Right forelimb (tissue), 1 donor: ENCODE results near the gene C16orf95.
A peak's percentile ranks its signal among the peaks of the same experiment; 100 is the strongest.
"Not testable (repeated sequence)": the region's sequence is repeated elsewhere in the genome, so short reads cannot be mapped to it uniquely, and the experiment has no call there.

Experiments used
- DNase-seq: peaks from one replicate; pipeline ENCODE4 v3.0.0-alpha.2; 2018

C16orf95 gene

DNA sequence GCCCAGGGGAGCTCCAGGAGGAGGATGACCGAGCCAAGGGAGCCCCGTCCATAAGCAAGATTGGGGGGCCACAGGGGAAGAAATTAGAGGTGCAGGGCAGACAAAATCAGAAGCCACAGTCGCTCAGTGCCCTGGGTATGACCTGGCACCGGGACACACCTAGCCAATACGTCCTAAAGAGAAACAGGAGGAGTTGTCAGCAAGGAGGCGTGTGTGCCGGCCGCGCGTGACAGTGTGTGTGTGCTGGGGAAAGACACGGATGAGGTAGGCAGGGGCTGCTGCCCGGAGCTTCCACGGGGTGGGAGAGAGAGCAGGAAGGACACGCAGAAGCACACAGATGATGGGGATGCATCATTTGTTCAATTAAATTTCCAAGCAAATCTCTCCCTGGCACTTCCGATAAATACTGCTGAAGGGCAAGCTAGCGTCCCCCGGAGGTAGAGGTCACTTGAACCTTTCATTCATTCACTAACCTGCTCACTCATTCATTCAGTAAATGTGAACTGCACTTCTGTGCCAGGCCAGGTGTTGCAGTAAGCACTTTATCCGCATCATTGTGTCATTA lies 38.0 kb downstream of the C16orf95 start:
- no peak for DNase-seq

DNA sequence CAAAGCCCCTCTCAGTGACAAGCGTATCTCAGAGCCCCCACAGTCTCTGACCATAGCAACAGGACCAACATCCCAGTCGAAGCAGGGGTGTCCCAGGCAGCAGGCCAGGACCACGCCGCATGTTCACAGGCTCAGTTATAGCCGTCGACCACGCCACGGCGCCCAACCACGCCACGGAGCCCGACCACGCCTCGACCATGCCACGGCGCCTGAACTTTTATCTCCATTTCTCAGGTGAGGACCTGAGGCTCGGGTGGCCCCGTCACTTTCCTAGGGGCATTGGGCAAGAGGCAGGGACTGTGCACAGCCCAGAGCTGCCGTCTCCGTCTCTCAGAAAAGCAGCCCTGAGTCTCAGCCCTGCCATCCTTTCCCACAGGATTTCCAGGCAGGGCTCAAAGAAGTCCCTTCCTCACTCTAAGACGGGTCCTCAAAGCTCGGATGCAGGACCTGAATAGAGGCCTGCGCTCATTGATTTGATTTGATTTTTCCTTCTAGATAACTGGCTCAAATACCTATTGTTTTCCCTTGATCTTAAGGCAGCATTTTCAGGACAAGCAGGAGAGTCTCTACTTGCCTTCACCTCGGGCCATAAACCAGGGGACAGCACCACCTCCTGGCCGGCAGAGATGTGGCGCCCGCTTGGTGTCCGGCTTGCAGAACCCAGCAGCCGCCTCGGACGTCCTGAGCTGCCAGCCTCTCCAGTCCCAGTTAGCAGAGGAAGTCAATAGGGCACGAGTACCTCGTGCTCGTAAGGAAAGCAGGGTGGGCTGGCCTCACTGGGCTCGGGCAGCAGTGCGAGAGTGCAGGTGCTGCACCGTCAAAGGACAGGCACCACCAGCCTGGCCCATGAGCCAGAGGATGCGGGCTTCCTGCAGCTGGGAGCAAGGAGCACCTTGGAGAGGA lies 38.8 kb downstream of the C16orf95 start:
- DNase-seq, result peak; percentile 89

DNA sequence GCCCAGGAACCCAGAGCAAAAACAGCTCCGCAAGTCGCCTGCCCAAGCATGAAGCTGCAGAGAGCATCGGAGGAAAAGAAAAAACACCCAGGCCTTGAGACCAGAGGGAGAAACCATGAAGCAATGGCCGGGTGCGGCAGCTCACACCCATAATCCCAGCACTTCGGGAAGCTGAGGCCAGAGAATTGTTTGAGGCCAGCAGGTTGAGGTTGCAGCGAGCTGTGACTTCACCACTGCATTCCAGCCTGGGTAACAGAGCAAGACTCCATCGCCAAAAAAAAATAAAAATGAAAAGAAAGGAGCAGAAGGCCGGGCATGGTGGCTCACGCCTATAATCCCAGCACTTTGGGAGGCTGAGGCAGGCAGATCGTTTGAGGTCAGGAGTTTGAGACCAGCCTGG lies 40.3 kb downstream of the C16orf95 start:
- DNase-seq, result no peak

DNA sequence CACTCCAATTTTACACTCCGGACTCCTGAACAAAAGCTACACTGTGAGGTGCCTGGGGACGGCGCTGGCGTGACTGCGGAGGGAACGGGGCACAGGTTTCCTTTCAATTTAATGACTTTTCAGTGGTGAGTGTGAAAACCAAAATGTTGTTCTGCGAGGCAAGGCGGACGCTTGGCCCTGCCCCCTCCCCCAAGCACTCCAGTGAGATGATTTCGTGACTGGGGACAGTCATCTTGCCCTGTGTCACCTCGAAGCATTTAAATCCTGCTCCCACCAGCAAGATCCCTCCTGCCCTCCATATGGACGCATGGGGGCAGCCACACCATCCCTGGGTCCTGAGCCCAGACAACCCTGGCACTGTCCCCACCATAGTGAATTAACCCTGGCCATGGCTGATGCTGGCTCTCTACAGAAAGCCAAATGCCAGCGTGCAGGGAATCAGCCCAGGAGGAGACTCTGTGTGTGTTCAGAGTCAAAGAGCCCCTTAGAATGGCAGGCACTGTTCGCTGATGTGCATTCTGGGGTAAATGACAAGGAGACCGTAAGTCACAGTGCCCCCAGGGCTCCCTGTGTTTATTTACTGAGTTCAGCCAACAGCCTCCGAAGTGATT lies 41.0 kb downstream of the C16orf95 start:
- no peak for DNase-seq

DNA sequence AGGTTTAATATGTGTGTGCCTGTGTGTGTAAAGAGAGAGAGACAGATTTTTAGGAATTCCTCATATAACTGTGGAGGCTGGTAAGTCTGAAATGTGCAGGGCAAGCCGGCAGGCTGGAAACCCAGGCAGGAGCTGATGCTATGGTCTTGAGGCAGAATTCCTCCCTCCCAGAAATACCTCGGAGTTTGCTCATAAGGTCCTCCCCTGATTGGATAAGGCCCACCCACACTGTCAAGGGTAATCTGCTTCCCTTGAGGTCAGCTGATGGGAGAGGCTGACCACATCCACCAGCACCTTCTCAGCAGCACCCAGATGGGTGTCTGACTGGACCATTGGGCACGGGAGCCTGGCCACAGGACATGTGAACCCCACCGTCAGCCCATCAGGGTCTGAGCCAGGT lies 42.4 kb downstream of the C16orf95 start:
- DNase-seq, result no peak

GRCh38 chr16:87273471-87274030 lies 43.6 kb downstream of the C16orf95 start:
- no peak for DNase-seq

DNA sequence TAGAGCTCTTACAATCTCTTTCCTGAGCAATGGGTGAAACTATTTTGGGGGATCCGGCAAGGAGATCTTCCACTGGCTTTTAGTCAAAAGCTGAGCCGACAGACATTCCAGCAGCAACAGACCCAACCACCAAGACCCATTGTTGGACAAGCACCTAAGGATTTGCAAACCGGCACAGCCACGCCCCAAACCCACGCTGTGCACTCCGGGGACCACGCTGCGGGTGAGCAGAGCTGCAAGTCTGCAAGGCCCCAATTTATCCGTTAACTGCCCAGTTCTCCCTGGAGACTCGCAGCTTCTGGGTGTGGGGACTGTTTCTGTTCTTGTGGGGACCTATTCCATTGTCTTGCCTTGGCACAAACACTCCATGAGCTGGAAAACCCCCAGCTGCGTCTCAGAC lies 45.9 kb downstream of the C16orf95 start:
- DNase-seq, result no peak

GRCh38 chr16:87267566-87267965 lies 49.6 kb downstream of the C16orf95 start:
- no peak for DNase-seq

DNA sequence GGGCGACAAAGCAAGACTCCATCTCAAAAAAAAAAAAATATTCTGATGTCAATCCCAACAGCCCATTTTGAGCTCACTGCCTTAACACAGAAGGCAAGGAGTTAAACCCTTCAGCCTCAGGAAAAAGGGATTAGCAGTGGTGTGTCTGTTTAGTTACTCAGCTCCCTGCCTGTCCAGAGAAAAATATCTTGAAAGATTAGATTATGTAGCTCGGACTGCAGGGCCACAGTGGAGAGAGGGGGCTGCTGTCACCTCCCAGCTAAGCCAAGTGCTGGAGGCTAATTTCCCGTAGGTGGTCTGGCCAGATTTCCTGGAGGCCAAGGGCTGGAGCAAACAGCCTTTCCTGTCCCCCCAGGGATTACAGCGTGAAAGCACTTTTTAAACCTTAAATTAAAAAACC lies 50.3 kb downstream of the C16orf95 start:
- DNase-seq, result no peak

- DNase-seq, result no peak
These were observed 51.9 kb downstream of the C16orf95 start for GRCh38 chr16:87265261-87265660.

DNA sequence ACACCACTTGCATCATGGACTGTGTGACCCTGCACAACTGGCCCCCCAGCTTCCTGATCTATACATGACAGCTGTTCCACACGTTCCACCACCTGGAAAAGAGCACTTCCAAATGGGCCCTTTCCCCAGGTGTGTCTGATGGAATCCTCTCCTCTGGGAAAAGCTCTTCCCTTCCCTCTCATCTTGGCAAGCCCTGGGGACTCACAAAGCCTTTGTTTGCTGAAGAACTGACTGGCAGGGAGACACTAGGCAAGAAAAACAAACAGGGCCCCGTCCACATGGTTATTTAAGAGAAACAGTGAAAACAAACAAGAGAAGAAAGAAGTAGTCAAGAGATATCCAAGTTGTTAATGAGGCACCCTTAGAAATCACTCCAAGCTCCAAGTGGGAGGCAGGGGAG lies 52.6 kb downstream of the C16orf95 start:
- peak; percentile 38 for DNase-seq

DNA sequence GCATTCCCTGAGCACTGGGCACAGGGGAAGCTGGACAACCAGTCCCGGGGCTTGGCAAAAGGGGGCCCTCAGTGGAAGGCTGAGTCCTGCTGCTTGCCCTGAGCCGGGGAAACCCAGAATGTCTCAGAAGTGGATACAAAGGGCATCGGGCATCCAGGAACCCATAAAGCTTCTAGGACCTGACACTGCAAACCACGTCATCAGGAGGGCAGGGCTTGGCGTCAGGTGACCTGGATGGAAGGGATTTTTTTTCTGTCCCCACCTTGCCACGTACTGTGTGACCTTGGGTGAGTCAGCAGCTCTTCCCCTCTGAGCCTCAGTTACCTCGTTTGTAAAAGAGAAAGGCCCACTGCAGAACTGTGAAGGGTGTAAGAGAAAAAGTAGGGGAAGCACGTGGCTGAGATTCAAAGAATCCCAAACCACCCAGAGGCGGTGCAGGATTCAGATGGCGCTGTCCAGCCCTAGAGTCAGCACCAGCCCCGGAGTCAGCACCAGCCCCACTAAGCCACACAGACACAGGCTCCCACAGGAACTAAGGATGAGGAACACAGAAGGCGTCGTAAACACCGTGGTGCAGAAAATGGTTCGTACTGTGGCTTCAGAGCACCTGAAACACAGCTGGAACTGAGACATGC lies 53.7 kb downstream of the C16orf95 start:
- peak; percentile 30 for DNase-seq

- DNase-seq, result no peak
These were observed 57.8 kb downstream of the C16orf95 start for GRCh38 chr16:87259431-87259830.

GRCh38 chr16:87258653-87259052 lies 58.5 kb downstream of the C16orf95 start:
- DNase-seq, result not testable (repeated sequence)

- DNase-seq, result peak; percentile 20
These were observed 61.3 kb downstream of the C16orf95 start for GRCh38 chr16:87255866-87256265.

- DNase-seq, result no peak
These were observed 62.5 kb downstream of the C16orf95 start for GRCh38 chr16:87254734-87255133.

- DNase-seq, result no peak
These were observed 62.9 kb downstream of the C16orf95 start for GRCh38 chr16:87254296-87254695.

DNA sequence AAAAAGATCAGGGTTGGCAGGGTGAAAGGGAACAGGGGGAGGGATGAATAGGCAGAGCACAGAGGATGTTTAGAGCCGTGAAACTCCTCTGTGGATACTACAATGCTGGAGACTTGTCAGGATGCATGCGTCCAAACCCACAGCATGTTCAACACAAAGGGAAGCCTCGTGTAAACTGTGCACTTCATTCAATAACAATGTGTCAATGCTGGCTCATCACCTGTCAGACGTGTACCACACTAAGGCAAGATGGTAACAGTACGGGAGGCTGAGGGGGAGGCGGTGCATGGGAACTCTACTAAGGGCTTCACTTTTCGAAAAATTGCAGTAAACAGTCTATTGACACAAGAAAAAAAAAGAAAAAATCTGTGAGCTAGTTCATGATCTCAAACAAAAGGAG lies 63.7 kb downstream of the C16orf95 start:
- no peak for DNase-seq
